ENCODE data around the gene FOXA2.

The FOXA2 gene

GRCh38 chr20:22583773-22584521, 425 bp downstream of the FOXA2 start:
- DNase-seq, result no peak

DNA sequence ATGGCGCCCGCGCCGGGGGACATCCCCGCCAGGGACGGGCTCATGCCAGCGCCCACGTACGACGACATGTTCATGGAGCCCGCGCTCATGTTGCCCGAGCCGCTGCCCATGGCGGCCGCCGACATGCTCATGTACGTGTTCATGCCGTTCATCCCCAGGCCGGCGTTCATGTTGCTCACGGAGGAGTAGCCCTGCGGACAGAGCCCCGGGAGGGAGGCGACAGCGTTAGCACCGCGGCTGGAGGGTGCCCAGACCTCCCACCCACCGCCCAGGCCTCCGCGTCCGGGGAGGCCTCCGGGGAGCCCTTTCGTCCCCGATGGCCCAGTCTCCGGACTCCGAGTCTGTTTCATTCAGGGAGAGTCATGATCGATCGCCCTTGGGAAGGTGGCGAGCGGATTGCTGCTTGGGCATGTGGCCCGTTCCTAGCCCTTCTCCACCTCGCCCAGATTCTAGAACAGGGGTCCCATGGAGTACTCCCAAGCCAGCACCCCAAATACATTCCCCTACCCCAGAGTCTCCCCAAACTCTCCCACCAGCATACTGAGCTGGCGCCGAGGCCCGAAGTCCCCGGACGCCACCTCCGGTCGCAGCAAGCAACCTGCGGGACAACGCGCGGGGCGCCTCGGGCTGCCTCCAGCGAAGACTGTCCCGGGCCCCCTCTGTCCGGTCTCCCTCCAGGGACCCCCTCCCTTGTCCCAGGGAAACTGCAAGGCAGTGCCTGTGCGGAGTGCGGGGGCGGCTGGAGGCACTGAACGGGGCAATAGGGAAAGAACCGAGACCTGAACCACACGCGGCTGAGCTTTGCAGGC, 1.2 kb downstream of the FOXA2 start:
- no peak for DNase-seq

DNA sequence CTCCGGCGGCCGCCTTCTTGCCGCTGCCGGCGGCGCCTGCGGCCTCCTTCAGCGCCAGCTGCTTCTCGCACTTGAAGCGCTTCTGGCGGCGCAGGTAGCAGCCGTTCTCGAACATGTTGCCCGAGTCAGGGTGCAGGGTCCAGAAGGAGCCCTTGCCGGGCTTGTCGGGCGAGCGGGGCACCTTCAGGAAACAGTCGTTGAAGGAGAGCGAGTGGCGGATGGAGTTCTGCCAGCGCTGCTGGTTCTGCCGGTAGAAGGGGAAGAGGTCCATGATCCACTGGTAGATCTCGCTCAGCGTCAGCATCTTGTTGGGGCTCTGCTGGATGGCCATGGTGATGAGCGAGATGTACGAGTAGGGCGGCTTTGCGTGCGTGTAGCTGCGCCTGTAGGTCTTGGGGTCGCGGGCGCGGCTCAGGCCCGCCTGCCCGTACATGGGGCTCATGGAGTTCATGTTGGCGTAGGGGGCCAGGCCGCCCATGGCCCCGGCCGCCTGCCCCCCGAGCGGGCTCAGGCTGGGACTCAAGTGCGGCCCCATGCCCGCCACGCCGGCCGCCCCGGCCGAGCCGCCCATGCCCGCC, 1.9 kb downstream of the FOXA2 start:
- no peak for DNase-seq

DNA sequence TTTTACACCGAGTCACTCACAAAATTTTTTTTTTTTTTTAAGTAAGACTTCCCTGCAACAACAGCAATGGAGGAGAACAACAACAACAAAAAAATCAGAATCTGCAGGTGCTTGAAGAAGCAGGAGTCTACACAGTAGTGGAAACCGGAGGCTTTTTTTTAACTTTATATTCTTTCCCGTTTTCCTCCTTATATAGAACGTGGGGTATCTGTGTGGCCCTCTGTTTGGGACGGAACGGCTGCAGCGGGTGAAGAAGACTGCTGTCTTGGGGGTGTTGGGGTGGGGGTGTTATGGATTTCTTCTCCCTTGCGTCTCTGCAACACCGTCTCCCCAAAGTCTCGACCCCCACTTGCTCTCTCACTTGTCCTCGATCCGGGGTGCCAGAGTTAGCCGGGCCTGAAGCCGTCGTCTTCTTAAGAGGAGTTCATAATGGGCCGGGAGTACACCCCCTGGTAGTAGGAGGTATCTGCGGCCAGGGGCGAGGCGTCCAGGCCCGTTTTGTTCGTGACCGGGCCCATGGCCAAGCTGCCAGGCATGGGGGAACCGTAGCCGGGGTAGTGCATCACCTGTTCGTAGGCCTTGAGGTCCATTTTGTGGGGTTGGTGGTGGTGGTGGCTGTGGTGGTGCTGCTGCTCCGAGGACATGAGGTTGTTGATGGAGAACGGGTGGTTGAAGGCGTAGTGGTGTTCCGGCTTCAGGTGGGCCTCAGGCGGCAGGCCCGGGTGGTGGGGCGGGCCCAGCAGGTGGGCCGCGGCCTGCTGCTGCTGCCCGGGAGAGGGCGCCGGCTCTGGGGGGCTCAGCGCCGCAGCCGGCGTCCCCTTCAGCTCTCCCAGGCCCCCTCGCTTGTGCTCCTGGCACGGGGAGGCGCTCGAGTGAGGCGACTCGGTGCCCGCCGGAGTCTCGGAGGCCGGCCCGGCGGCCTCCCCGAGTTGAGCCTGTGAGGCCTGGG, 2.7 kb downstream of the FOXA2 start:
- DNase-seq, result no peak

GRCh38 chr20:22579711-22580697, 4.4 kb downstream of the FOXA2 start:
- DNase-seq, result no peak

GRCh38 chr20:22579119-22579427, 5.3 kb downstream of the FOXA2 start:
- no peak for DNase-seq

GRCh38 chr20:22578221-22579118, 5.9 kb downstream of the FOXA2 start:
- DNase-seq, result no peak

DNA sequence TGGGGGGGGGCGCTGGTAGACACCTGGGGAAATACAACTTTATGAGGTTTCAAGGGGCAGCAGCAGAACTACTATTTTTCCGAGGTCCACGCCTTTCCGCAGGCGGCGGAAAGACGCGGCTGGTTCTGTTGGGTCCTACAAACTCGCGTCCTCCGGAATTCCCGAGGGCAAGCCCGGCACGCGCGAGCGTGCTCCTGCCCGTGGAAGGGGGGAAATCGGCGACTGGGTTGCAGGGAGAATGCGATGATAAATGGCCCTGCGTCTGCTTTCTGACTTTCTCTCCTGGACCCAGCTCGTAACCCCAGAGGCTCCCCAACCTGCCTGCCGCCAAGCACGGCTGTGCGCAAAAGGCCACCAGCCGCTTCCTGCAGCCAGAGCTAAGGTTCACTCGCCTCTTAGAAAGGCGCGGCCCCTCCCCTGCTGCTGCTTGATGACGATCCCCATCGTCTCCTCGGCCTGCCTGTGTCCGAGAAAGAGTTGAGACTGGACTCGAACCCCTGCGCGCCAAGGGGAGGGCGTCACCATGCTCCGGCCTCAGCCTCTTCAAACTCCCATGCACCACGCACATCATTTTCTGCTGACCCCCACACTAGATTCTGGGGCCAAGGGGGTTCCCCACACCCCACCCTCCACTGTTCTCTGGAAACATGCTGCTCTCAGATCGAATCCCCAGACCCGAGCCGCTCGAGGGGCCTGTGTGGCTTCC, 6.7 kb downstream of the FOXA2 start:
- no peak for DNase-seq

GRCh38 chr20:22576733-22577514, 7.4 kb downstream of the FOXA2 start:
- DNase-seq, result no peak

- no peak for DNase-seq
Measured at GRCh38 chr20:22576273-22576672, 8.1 kb downstream of the FOXA2 start.

GRCh38 chr20:22575737-22576136, 8.6 kb downstream of the FOXA2 start:
- no peak for DNase-seq

GRCh38 chr20:22575087-22575721, 9.2 kb downstream of the FOXA2 start:
- no peak for DNase-seq

GRCh38 chr20:22574545-22575086, 9.8 kb downstream of the FOXA2 start:
- no peak for DNase-seq

- DNase-seq, result no peak
Measured at GRCh38 chr20:22572491-22572890, 11.9 kb downstream of the FOXA2 start.

DNA sequence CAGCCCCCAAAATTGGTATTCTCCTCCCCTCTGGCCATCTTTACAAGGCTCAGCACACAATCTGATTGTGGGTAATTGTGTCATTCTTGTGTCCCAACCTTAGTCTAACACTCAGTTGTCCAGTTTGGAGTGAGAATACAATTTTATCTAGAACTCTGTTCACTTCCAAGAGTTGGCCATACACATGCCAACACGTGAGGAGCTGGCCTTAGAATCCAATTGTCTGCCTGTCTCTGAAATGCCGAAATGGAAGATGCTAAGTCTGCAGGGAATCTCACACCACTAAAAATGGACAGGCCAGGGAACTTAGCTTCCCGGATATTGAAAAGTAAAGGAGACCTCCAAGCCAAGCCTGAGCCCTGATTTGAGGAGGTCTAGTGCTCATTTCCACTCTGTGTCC, 12.3 kb downstream of the FOXA2 start:
- DNase-seq, result no peak

GRCh38 chr20:22569353-22569752, 15.0 kb downstream of the FOXA2 start:
- no peak for DNase-seq

DNA sequence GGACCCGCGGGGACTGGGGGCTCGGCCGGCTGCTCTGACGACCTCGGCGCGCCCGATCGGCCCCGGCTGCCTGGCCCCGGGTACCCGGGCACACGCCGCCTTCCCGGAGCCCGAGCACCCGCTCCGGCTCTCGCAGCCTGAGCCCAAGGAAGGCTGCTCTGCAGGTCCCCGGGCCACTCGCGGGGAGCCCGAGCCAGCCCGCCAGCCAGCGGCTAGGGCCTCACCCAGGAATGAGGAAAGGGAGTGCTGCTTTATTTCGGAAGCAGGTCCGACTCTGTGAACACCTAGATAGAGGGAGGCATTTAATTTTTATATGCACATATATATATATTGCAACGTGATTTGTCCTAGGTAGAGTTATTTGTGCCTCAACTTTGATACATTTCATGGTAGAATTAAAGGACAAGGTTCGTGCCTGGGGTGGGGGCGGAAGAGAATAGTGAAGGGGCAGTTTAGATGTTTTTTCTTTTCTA, 15.5 kb downstream of the FOXA2 start:
- no peak for DNase-seq
